Subcutaneous adipose tissue (tissue), 4 donors: Measurements from ENCODE around the gene LCNL1. TPM values are rescaled to one million over a fixed set of nuclear protein-coding genes. Genes with fewer than 3 reads are reported as not detected.

Source experiments
- total RNA-seq, 4 donors: library from RNA; depleted of rRNA; stranded (reverse); fragments of >200 nt; gene quantifications; one replicate each; pipeline ENCODE4 v1.1.0, GENCODE V29; 2016
- TF ChIP-seq, protein P1 (sequence below): fragments of 450-650 bp; IDR thresholded peaks from one replicate; pipeline ENCODE4 v1.5.1; 2016; ENCODE audit warnings: low read depth, mild to moderate bottlenecking, control low read depth, antibody characterized with exemption, moderate library complexity

The LCNL1 gene
- total RNA-seq, 4 donors from 2014 or later, result not detected

DNA sequence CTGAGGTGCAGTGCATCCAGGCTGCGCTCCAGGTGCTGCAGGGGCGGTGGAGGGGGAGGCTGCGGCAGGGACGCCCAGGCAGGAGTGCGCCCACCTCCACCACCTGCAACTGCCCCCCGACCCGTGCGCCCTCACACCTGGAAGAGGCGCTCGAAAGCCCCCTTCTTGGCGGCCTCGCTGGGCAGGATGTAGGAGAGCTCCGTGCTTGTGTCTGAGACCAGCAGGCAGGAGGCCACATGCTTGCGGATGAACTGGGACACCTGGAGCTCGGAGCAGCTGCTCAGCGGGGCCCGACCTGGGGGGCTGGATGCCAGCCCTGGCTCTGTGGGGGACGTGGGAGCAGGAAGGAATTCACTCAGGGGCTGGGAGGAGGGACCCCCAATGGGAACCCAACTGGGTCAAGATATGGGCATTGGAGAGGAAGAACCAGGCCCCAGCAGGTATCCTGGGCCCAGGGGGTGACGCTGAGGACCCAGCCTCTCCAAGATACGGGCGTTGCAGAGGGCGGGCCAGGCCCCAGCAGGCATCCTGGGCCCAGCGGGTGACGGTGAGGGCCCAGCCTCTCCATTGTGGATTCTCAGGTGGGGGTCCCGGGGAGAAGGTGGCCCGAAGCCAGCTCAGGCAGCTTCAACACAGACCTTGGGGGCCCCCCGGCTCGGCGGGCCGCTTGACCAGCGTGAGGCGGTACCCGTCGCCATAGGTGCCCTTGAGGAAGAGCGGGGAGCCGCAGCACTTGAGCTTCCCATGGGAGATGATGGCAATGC is 32.2 kb downstream of the LCNL1 start:
- TF ChIP-seq, protein P1, sequence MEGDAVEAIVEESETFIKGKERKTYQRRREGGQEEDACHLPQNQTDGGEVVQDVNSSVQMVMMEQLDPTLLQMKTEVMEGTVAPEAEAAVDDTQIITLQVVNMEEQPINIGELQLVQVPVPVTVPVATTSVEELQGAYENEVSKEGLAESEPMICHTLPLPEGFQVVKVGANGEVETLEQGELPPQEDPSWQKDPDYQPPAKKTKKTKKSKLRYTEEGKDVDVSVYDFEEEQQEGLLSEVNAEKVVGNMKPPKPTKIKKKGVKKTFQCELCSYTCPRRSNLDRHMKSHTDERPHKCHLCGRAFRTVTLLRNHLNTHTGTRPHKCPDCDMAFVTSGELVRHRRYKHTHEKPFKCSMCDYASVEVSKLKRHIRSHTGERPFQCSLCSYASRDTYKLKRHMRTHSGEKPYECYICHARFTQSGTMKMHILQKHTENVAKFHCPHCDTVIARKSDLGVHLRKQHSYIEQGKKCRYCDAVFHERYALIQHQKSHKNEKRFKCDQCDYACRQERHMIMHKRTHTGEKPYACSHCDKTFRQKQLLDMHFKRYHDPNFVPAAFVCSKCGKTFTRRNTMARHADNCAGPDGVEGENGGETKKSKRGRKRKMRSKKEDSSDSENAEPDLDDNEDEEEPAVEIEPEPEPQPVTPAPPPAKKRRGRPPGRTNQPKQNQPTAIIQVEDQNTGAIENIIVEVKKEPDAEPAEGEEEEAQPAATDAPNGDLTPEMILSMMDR, result no peak

DNA sequence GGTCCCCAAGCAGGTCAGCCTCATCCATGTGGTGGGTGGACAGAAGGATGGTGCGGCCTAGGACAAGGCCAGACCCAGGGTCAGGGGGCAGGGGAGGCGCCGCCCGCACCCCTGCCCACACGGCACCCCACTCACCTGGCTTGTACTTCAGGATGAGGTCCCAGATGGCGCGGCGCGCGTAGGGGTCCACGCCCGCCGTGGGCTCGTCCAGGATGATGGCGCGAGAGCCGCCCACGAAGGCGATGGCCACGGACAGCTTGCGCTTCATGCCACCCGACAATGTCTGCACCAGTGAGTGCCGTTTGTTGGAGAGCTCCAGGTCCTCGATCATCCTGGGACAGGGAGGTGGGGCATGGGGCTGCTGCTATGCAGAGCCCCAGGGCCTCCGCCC is 32.7 kb downstream of the LCNL1 start:
- TF ChIP-seq, protein P1, result no peak

DNA sequence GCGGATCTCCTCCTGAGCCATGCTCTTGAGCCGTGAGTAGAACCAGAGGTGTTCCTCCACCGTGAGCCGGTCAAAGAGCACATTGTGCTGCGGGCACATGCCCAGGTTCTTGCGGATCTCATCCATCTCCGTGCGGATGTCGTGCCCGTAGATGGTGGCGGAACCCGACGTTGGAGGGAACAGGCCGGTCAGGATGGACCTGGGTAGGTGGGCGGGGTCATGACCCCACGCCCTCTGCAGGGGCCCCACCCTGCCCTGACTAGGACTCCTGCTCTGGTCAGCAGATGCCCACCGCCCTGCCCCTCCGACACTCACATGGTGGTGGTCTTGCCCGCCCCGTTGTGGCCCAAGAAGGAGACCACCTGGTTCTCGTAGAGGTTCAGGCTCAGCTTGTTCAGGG is 33.2 kb downstream of the LCNL1 start:
- TF ChIP-seq, protein P1, result no peak

DNA sequence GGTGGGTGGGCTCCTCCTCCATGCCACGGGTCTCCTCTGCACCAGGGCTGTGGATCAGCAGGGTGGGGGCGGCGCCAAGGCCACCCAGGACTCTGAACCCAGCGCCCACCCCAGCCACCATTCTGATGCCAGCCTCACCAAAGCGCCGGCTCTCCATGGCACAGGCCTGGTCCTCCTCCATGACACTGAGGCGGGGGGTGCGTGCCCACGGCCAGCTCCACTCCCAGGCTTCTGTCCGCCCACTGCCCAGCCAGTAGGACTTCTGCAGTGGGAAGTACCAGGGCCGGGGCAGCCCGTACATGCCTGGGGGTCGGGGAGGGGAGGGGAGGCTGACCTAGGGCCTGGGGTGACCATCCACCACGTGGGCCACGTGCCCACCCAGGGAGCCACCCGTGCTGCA is 33.6 kb downstream of the LCNL1 start:
- TF ChIP-seq, protein P1, result no peak

DNA sequence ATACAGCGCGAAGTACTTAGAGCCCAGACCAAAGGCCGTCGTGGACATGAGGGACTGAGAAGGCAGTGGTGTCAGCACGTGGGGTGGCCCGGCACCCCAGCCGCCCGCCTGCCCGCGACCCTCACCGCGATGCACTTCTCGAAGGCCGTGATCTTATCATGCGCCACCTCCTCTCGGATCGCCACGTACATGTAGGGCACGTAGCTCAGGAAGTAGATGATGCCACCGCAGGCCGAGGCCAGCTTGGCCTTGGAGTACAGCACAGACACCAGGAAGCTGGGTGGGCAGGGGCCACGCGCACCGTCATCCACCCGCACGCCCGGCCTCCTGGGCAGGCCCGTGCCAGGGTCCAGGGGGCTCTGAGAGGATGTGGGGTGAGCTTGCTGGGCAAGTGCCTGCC is 34.3 kb downstream of the LCNL1 start:
- TF ChIP-seq, protein P1, result no peak

DNA sequence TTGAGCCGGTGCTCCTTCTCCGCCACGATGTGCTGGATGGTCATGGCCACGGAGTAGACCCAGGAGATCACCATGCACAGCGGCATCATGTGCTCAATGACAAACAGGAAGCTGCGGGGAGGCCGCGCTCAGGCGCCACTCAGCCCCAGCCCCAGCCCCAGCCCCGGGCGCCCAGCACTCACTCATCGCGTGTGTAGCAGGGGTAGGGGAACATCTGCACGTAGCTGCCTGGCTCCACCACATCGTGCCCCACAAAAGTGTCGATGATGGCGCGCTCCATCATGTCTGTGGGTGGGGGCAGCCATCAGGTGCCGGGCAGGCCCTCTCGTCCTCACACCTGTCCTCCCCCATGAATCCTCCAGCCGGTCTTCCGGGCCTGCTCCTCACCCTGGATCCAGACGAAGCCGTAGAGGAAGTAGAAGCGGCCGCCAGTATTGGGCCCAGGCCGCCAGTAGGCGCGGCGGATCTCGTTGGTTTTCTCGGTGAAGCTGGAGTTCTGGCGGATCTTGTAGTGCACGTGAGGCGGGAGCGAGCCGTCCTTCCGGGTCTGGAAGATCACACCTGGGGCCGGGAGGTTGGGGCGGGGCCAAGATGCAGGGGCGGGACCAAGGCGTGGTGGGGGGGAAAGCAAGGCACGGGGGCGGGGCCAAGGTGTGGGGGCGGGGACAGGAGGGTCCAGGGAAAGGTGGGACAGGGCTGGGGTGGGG is 35.2 kb downstream of the LCNL1 start:
- TF ChIP-seq, protein P1, result no peak

DNA sequence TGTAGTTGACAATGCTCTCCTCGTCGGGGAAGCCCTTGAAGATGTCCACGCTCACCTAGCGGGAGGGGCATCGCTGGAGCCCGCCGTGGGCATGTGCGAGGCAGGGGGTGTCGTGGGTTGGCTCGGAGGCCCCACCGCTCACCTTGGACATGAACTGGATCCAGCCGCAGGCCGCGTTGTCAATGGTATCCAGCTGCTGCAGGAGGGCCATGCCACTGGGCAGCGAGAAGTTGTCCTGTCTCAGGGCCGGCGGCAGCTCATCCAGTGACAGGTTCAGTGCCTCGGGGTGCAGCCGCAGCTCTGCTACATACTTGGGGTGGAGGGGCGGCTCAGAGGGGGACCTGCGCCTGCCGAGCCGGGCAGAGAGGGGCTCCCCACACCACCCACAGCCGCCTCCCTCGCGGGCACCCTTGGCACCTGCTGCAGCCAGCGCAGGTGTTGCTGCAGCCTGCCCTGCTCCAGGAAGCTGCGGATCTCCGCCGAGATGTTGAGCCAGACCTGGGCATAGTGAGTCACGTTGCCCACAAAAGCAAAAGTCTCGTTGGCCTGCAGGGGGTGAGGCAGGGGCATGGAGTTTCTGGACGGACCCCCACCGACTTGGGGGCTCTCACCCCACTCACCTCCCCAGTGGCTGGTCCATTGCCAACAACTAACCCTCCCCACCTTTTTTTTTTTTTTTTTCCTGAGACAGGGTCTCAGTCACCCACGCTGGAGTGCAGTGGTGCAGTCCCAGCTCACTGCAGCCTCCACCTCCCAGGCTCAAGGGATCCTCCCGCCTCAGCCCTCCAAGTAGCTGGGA is 36.2 kb downstream of the LCNL1 start:
- TF ChIP-seq, protein P1, result no peak
